H1 (cell line): Measurements from ENCODE around the gene KRT37. TPM values are rescaled to one million over a fixed set of nuclear protein-coding genes. Genes with fewer than 3 reads are reported as not detected.

Experiments used
- CTCF ChIA-PET: fragments of 300-600 bp; sonication (Branson Sonifier 250); formaldehyde crosslinking; loops from one replicate; lab custom pipeline; 2021; ENCODE audit not compliant: partially characterized antibody; lab: Charles Lee
- POLR2A ChIA-PET: fragments of 300-600 bp; sonication (Branson Sonifier 250); formaldehyde crosslinking; loops from one replicate; lab custom pipeline; 2021; ENCODE audit warnings: inconsistent platforms; ENCODE audit not compliant: partially characterized antibody; lab: Charles Lee
- DNase-seq, 2 experiments: peaks; one replicate each; pipeline versions ENCODE4 v3.0.0 to v3.0.0-alpha.2; 2010 to 2022; ENCODE audit warnings: low spot score in 2 of 2, low read depth in 1 of 2, mixed read lengths in 1 of 2
- FAIRE-seq: peaks from 2 replicates; lab custom pipeline; 2011; peaks lifted over from hg19 to GRCh38; lab: Jason Lieb, UNC
- H2AFZ ChIP-seq: 2 replicates; pipeline ENCODE4 v1.8.1; 2012; ENCODE audit warnings: low read length, inconsistent platforms
- H2AK5ac ChIP-seq: 2 replicates; pipeline ENCODE4 v1.6.1; 2013; ENCODE audit warnings: low read depth, low read length
- H2BK120ac ChIP-seq: replicated peaks from 2 replicates; pipeline ENCODE3; 2013; ENCODE audit warnings: low read depth, low read length, inconsistent platforms
- H2BK12ac ChIP-seq: 2 replicates; pipeline ENCODE4 v1.6.1; 2013; ENCODE audit warnings: low read depth, low read length
- H2BK15ac ChIP-seq: 2 replicates; pipeline ENCODE4 v1.6.1; 2013; ENCODE audit warnings: low read length
- H2BK20ac ChIP-seq: 2 replicates; pipeline ENCODE4 v1.6.1; 2013; ENCODE audit warnings: low read length
- H2BK5ac ChIP-seq: 2 replicates; pipeline ENCODE4 v1.6.1; 2013; ENCODE audit warnings: low read depth, low read length
- H3K14ac ChIP-seq: 2 replicates; pipeline ENCODE4 v1.6.1; 2013; ENCODE audit warnings: inconsistent platforms; ENCODE audit not compliant: insufficient read length
- H3K18ac ChIP-seq: 2 replicates; pipeline ENCODE4 v1.6.1; 2013; ENCODE audit warnings: low read length; ENCODE audit errors: extremely low read depth
- H3K23ac ChIP-seq: 2 replicates; pipeline ENCODE4 v1.6.1; 2013; ENCODE audit warnings: inconsistent platforms; ENCODE audit not compliant: insufficient read length
- H3K23me2 ChIP-seq: 2 replicates; pipeline ENCODE4 v1.6.1; 2013; ENCODE audit warnings: low read depth, low read length
- H3K27ac ChIP-seq: 2 replicates; pipeline ENCODE4 v1.6.1; 2011; ENCODE audit warnings: low read depth, low read length, inconsistent platforms
- H3K27me3 ChIP-seq, 4 experiments: replicated peaks in 1 of 4; 1 replicate in 1 of 4; 2 replicates in 3 of 4; pipeline versions ENCODE4 v1.6.1 to v1.8.1; 2011 to 2013; ENCODE audit warnings: low read length in 3 of 4, mild to moderate bottlenecking in 3 of 4, inconsistent platforms in 2 of 4, mixed read lengths in 2 of 4, moderate library complexity in 1 of 4; ENCODE audit not compliant: control insufficient read depth in 3 of 4, insufficient read depth in 3 of 4; ENCODE audit errors: extremely low read depth in 1 of 4
- H3K36me3 ChIP-seq, 4 experiments: 2 replicates each; pipeline versions ENCODE4 v1.6.1 to v1.8.1; 2011 to 2013; ENCODE audit warnings: mild to moderate bottlenecking in 4 of 4, low read length in 3 of 4, moderate library complexity in 2 of 4, control low read depth in 1 of 4, inconsistent platforms in 1 of 4; ENCODE audit not compliant: insufficient read depth in 4 of 4, control insufficient read depth in 2 of 4
- H3K4ac ChIP-seq: replicated peaks from 2 replicates; pipeline ENCODE3; 2013; ENCODE audit warnings: low read length, low read depth, mixed read lengths, inconsistent platforms; ENCODE audit not compliant: insufficient read length
- H3K4me1 ChIP-seq, 4 experiments: replicated peaks in 1 of 4; 1 replicate in 1 of 4; 2 replicates in 3 of 4; pipeline versions ENCODE4 v1.6.1 to v1.8.1; 2011 to 2013; ENCODE audit warnings: low read length in 3 of 4, inconsistent platforms in 2 of 4, mixed read lengths in 1 of 4; ENCODE audit not compliant: insufficient read depth in 4 of 4, control insufficient read depth in 3 of 4
- H3K4me2 ChIP-seq, 2 experiments: 2 replicates each; pipeline versions ENCODE4 v1.6.1 to v1.8.1; 2011 to 2013; ENCODE audit warnings: low read depth in 2 of 2, low read length in 2 of 2, control low read depth in 1 of 2, inconsistent platforms in 1 of 2, mild to moderate bottlenecking in 1 of 2; ENCODE audit not compliant: insufficient read depth in 1 of 2
- H3K4me3 ChIP-seq, 4 experiments: fragments of 200-600, 300-600 bp in 1 of 4; sonication (generic), shearing (Covaris generic), sonication (Bioruptor Twin) in 1 of 4; 2 replicates each; pipeline versions ENCODE4 v1.5.1 to v1.8.1; 2011 to 2016; ENCODE audit warnings: low read length in 4 of 4, low read depth in 3 of 4, control low read depth in 2 of 4, inconsistent platforms in 2 of 4, mild to moderate bottlenecking in 2 of 4, mixed read lengths in 1 of 4, moderate library complexity in 1 of 4; ENCODE audit not compliant: insufficient read depth in 2 of 4; ENCODE audit errors: extremely low read depth in 1 of 4
- H3K56ac ChIP-seq: replicated peaks from 2 replicates; pipeline ENCODE3; 2013; ENCODE audit warnings: low read depth, mild to moderate bottlenecking, mixed read lengths, low read length, inconsistent platforms; ENCODE audit not compliant: insufficient read length
- H3K79me1 ChIP-seq: 2 replicates; pipeline ENCODE4 v1.6.1; 2013; ENCODE audit warnings: low read depth, low read length, control low read depth
- H3K79me2 ChIP-seq, 2 experiments: 2 replicates each; pipeline versions ENCODE4 v1.6.1 to v1.8.1; 2012 to 2013; ENCODE audit warnings: low read length in 2 of 2, mild to moderate bottlenecking in 2 of 2, inconsistent platforms in 1 of 2; ENCODE audit not compliant: insufficient read depth in 2 of 2, control insufficient read depth in 1 of 2
- H3K9ac ChIP-seq, 4 experiments: replicated peaks in 1 of 4; 1 replicate in 1 of 4; 2 replicates in 3 of 4; pipeline versions ENCODE4 v1.6.1 to v1.8.1; 2011 to 2013; ENCODE audit warnings: low read depth in 3 of 4, low read length in 3 of 4, control low read depth in 2 of 4, mild to moderate bottlenecking in 2 of 4, moderate library complexity in 2 of 4, inconsistent platforms in 1 of 4; ENCODE audit errors: extremely low read depth in 1 of 4
- H3K9me3 ChIP-seq, 2 experiments: 2 replicates each; pipeline versions ENCODE4 v1.6.1 to v1.8.1; 2012 to 2013; ENCODE audit warnings: mild to moderate bottlenecking in 2 of 2, moderate library complexity in 2 of 2, control low read depth in 1 of 2, inconsistent platforms in 1 of 2, low read depth in 1 of 2, low read length in 1 of 2, mixed read lengths in 1 of 2; ENCODE audit not compliant: insufficient read depth in 2 of 2
- H4K20me1 ChIP-seq, 2 experiments: replicated peaks in 1 of 2; 2 replicates each; pipeline versions ENCODE3 to v1.8.1; 2011 to 2013; ENCODE audit warnings: inconsistent platforms in 2 of 2, low read length in 2 of 2, mild to moderate bottlenecking in 1 of 2; ENCODE audit not compliant: insufficient read depth in 2 of 2, control insufficient read depth in 1 of 2
- H4K5ac ChIP-seq: 2 replicates; pipeline ENCODE4 v1.6.1; 2013; ENCODE audit warnings: low read length, low read depth, mixed read lengths, inconsistent platforms; ENCODE audit not compliant: insufficient read length
- H4K8ac ChIP-seq: 2 replicates; pipeline ENCODE4 v1.8.0; 2013; ENCODE audit warnings: mild to moderate bottlenecking, moderate library complexity, low read length, inconsistent platforms; ENCODE audit not compliant: insufficient read depth; ENCODE audit errors: extremely low read depth
- H4K91ac ChIP-seq: replicated peaks from 2 replicates; pipeline ENCODE3; 2013; ENCODE audit warnings: low read length, mixed read lengths, inconsistent platforms; ENCODE audit not compliant: insufficient read length
- E2F6 ChIP-seq: IDR thresholded peaks from 2 replicates; pipeline ENCODE4 v1.6.1; 2012; ENCODE audit warnings: inconsistent platforms
- WGBS, 2 experiments: shearing (Covaris generic) in 1 of 2; methylation state at CpG; one replicate each; pipeline versions ENCODE4 v1.1.6 to v1.1.7; 2013 to 2015; ENCODE audit warnings: low lambda C conversion rate in 2 of 2, mixed read lengths in 2 of 2, inconsistent platforms in 1 of 2, low coverage in 1 of 2, missing lambda C conversion rate in 1 of 2; ENCODE audit not compliant: insufficient replicate concordance in 2 of 2, insufficient coverage in 1 of 2, insufficient read length in 1 of 2; ENCODE audit errors: extremely low coverage in 1 of 2, missing lambda C conversion rate in 1 of 2; 5-methylcytosine and 5-hydroxymethylcytosine counted together
- polyA plus RNA-seq, 7 experiments: library from polyadenylated mRNA; depleted of rRNA in 3 of 7; stranded (reverse) in 5 of 7; unstranded in 2 of 7; fragments of >200 nt in 5 of 7; fragments of 200-250 nt in 2 of 7; gene quantifications; 1 replicate in 5 of 7; 2 replicates in 1 of 7; 4 replicates in 1 of 7; pipeline versions ENCODE4 v1.2.1 to v1.2.3, GENCODE V29; 2011 to 2013; ENCODE audit warnings: missing spikeins in 2 of 7, mixed read lengths in 2 of 7
- total RNA-seq: library from RNA; stranded (reverse); fragmentation: NEBNext Ultra II Directional; extraction: Animal tissue kit (Norgen Biotek cat#: 25700); gene quantifications from 2 replicates; pipeline ENCODE4 v1.2.1, GENCODE V29; 2021

Gene KRT37
- total and polyA plus RNA-seq, 2 of the 8 experiments (the other 6 are each of a cell fraction or from before 2014, with no cell fraction given) = not detected

- 62% methylated on average over 4 of the region's 4 CpGs; no CpG with 5 or more reads in 1 of the 2 experiments for WGBS, 2 experiments
- Histone ChIP-seq H3K27ac (no peak overlapping the region), H3K4me2 (no peak overlapping the region), H3K14ac (no peak overlapping the region), H3K79me1 (no peaks in the 10 kb centered on the region), H2BK120ac (no peak overlapping the region), H3K4me1 (no peaks in the 10 kb centered on the region; a peak in 1 of 7 replicates), H3K4ac (no peak overlapping the region), H3K23me2 (no peaks in the 10 kb centered on the region; the same call in 1 of the 2 replicates), H2AK5ac (no peak overlapping the region), H3K36me3 (no peaks in the 10 kb centered on the region), H3K23ac (no peak overlapping the region), H2BK5ac (no peak overlapping the region), H3K9me3 (peaks cover 3 to 9% of the 10 kb centered on the region in 2 experiments; a peak in 2 of 4 replicates), H4K91ac (no peak overlapping the region), H2BK20ac (no peak overlapping the region), H4K20me1 (no peaks in the 10 kb centered on the region), H4K8ac (no peak overlapping the region), H3K27me3 (no peaks in the 10 kb centered on the region), H3K56ac (no peak overlapping the region), H3K79me2 (no peaks in the 10 kb centered on the region), H2AFZ (no peak overlapping the region), H2BK12ac (no peak overlapping the region), H3K18ac (no peak overlapping the region), H2BK15ac (no peak overlapping the region), H4K5ac (no peak overlapping the region), H3K9ac (no peak overlapping the region), H3K4me3 (no peak overlapping the region)
- POLR2A ChIA-PET = no interaction called here
- TF ChIP-seq E2F6 = no peak
- CTCF ChIA-PET = interaction anchor here (1.0 to 1.8 kb wide), 4 partner anchors 9 to 35 kb away, joined by 3 to 4 read pairs (median 3); no protein-coding TSS in a partner anchor
- DNase-seq = no peak
- FAIRE-seq = no peak
Observed at GRCh38 chr17:41452281-41452680, 27.9 kb upstream of the KRT37 start.
